HepG2 (cell line): ENCODE measurements around the gene ZFP69. TPM values are rescaled to one million over a fixed set of nuclear protein-coding genes. Genes with fewer than 3 reads are reported as not detected.

ENCODE experiments used
- ATF5 ChIP-seq: sonication (generic); formaldehyde crosslinking; IDR thresholded peaks from 2 replicates; pipeline ENCODE4 v1.4.0; 2020; ENCODE audit warnings: mild to moderate bottlenecking, low read depth, missing genetic modification reagents
- DZIP1 ChIP-seq: sonication (generic); formaldehyde crosslinking; IDR thresholded peaks from 2 replicates; pipeline ENCODE4 v1.5.0; 2020; ENCODE audit warnings: mild to moderate bottlenecking, missing genetic modification reagents
- FOSL2 ChIP-seq: sonication (generic); formaldehyde crosslinking; IDR thresholded peaks from 2 replicates; pipeline ENCODE4 v1.4.0; 2020; ENCODE audit warnings: missing genetic modification reagents
- FOXA3 ChIP-seq: IDR thresholded peaks from 2 replicates; pipeline ENCODE4 v1.6.1; 2016; ENCODE audit warnings: missing genetic modification reagents, missing compliant biosample characterization
- FOXO1 ChIP-seq: sonication (generic); formaldehyde crosslinking; IDR thresholded peaks from 2 replicates; pipeline ENCODE4 v1.4.0; 2020; ENCODE audit warnings: missing genetic modification reagents
- GPN1 ChIP-seq: sonication (generic); formaldehyde crosslinking; IDR thresholded peaks from 2 replicates; pipeline ENCODE4 v1.5.1; 2020; ENCODE audit warnings: missing genetic modification reagents, borderline replicate concordance
- HINFP ChIP-seq: sonication (generic); formaldehyde crosslinking; IDR thresholded peaks from 2 replicates; pipeline ENCODE4 v1.4.0; 2020; ENCODE audit warnings: low read depth, mild to moderate bottlenecking, missing genetic modification reagents
- MAX ChIP-seq: IDR thresholded peaks from 2 replicates; pipeline ENCODE4 v1.6.1; 2012; ENCODE audit warnings: inconsistent platforms
- MLXIP ChIP-seq: sonication (generic); formaldehyde crosslinking; IDR thresholded peaks from 2 replicates; pipeline ENCODE4 v1.9.0; 2021; ENCODE audit warnings: missing genetic modification reagents, borderline replicate concordance
- PHF5A ChIP-seq: IDR thresholded peaks from one replicate; pipeline ENCODE4 v1.6.1; 2018; ENCODE audit warnings: low read depth, missing genetic modification reagents; ENCODE audit not compliant: unreplicated experiment
- RBFOX2 ChIP-seq: fragments of 200-400 bp; formaldehyde crosslinking; IDR thresholded peaks from 2 replicates; pipeline ENCODE4 v1.6.1; 2017; ENCODE audit warnings: low read depth, mild to moderate bottlenecking, low read length
- SETDB1 ChIP-seq: sonication (generic); formaldehyde crosslinking; IDR thresholded peaks from 2 replicates; pipeline ENCODE4 v1.5.1; 2020; ENCODE audit warnings: missing genetic modification reagents, mild to moderate bottlenecking, borderline replicate concordance
- ZFYVE20 ChIP-seq: sonication (generic); formaldehyde crosslinking; IDR thresholded peaks from 2 replicates; pipeline ENCODE4 v1.8.0; 2023; ENCODE audit warnings: low read depth, mild to moderate bottlenecking, moderate library complexity, missing genetic modification reagents, borderline replicate concordance
- ZNF18 ChIP-seq: sonication (generic); formaldehyde crosslinking; IDR thresholded peaks from 2 replicates; pipeline ENCODE4 v1.8.0; 2022; ENCODE audit warnings: mild to moderate bottlenecking, missing genetic modification reagents; ENCODE audit not compliant: insufficient replicate concordance
- ZNF333 ChIP-seq: sonication (generic); formaldehyde crosslinking; IDR thresholded peaks from 2 replicates; pipeline ENCODE4 v1.4.0; 2020; ENCODE audit warnings: mild to moderate bottlenecking, missing genetic modification reagents, borderline replicate concordance
- ZNF563 ChIP-seq: sonication (generic); formaldehyde crosslinking; IDR thresholded peaks from 2 replicates; pipeline ENCODE4 v1.8.0; 2022; ENCODE audit warnings: mild to moderate bottlenecking, moderate library complexity, missing genetic modification reagents
- ZNF598 ChIP-seq: sonication (generic); formaldehyde crosslinking; IDR thresholded peaks from 2 replicates; pipeline ENCODE4 v1.5.1; 2020; ENCODE audit warnings: mild to moderate bottlenecking, missing genetic modification reagents, borderline replicate concordance
- ZNF737 ChIP-seq: sonication (generic); formaldehyde crosslinking; IDR thresholded peaks from 2 replicates; pipeline ENCODE4 v1.5.0; 2020; ENCODE audit warnings: missing genetic modification reagents, mild to moderate bottlenecking, borderline replicate concordance
- ZNF768 ChIP-seq: sonication (generic); formaldehyde crosslinking; IDR thresholded peaks from 2 replicates; pipeline ENCODE4 v1.4.0; 2020; ENCODE audit warnings: missing genetic modification reagents
- polyA plus RNA-seq, 8 experiments: library from polyadenylated mRNA; depleted of rRNA in 3 of 8; stranded (reverse) in 7 of 8; unstranded in 1 of 8; fragments of >200 nt; fragmentation: Illumina TruSeq in 4 of 8; extraction: Trizol in 4 of 8; gene quantifications; 2 replicates each; pipeline versions ENCODE4 v1.2.1 to v1.2.3, GENCODE V29; 2011 to 2016; ENCODE audit warnings: low read depth in 4 of 8, missing spikeins in 1 of 8, mixed read lengths in 1 of 8; ENCODE audit not compliant: insufficient read depth in 1 of 8
- total RNA-seq, 5 experiments: library from RNA; depleted of rRNA; stranded (reverse); fragments of >200 nt; fragmentation: Illumina TruSeq; extraction: Trizol; gene quantifications; 2 replicates each; pipeline ENCODE4 v1.2.3, GENCODE V29; 2016; ENCODE audit warnings: low read depth in 1 of 5

The ZFP69 gene
- total and polyA plus RNA-seq, 2 of the 13 experiments (the other 11 are each of a cell fraction or from before 2014, with no cell fraction given), result 2.6 to 5.6 TPM

- no peak for TF ChIP-seq GPN1 (CRISPR knock-in tag)
- TF ChIP-seq MLXIP (CRISPR knock-in tag), result no peak
- TF ChIP-seq ATF5 (CRISPR knock-in tag), result no peak
- no peak for TF ChIP-seq DZIP1
- TF ChIP-seq HINFP, result 0 out of 2 replicates have a peak, but pooled peaks have one; percentile 53
- TF ChIP-seq SETDB1 (CRISPR knock-in tag), result no peak
- TF ChIP-seq FOSL2 (CRISPR knock-in tag), result 0 out of 2 replicates have a peak, but pooled peaks have one; percentile 17
- TF ChIP-seq ZFYVE20 (CRISPR knock-in tag), result no peak
- peak; percentile 59; the same call in 1 of the 2 replicates for TF ChIP-seq FOXO1 (CRISPR knock-in tag)
- TF ChIP-seq ZNF598 (CRISPR knock-in tag), result peak; percentile 66; the same call in 1 of the 2 replicates
- TF ChIP-seq PHF5A, result no peak
- TF ChIP-seq ZNF768 (CRISPR knock-in tag), result peak; percentile 64
- peak; percentile 60 for TF ChIP-seq ZNF18 (CRISPR knock-in tag)
- no peak for TF ChIP-seq ZNF737
- peak; percentile 68 for TF ChIP-seq MAX
- TF ChIP-seq FOXA3, result peak; percentile 46
- no peak for TF ChIP-seq ZNF333 (CRISPR knock-in tag)
- no peak for TF ChIP-seq RBFOX2
- peak; percentile 65; the same call in 1 of the 2 replicates for TF ChIP-seq ZNF563 (CRISPR knock-in tag)
These were observed 54.4 kb downstream of the ZFP69 start, which contains the start of gene ZNF684 (continued) for GRCh38 chr1:40531381-40532061.
